ENCODE data around the gene REG3A.

Gene REG3A

DNA sequence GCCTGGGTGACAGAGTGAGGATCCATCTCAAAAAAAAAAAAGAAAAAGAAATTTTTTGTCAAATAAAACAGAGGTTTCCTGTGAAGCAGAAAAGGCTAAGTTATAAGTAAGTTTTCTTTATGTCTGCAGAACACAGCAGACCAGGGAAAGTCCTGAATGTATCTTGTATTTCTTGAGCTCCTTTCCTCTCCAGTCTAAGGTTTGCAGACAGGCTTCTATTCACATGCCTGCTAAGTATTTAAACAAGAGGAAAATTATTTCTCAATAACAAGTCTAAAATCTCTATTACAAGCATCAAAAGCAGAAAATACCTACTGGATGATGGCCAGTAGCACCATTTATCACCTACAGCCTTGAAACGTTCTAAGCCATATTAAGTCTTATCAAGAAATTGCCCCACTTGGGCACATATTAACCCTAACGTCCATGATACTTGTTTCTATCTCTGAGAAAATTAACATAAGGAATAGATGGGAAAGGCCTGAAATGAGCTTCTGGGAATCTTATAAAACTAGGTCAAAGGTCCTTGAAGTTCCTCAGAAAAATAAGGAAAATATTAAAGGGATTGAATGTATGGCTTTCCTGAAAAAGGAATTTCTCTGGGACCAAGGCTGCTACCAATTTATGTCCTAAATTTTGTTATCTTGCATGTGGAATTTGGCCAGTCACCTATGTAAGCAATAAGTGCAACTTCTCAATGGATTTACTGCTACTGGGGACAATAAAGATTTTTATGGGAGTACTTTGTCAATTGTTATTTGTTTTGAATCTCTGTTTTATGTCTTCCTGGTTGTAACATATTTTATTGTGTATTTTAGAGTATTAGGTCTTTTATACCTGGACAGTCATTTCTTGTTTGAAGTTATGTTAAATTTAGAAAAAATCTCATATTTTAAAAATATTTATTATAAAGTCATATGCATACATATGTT, 42.3 kb downstream of the REG3A start:
- no peak for DNase-seq

DNA sequence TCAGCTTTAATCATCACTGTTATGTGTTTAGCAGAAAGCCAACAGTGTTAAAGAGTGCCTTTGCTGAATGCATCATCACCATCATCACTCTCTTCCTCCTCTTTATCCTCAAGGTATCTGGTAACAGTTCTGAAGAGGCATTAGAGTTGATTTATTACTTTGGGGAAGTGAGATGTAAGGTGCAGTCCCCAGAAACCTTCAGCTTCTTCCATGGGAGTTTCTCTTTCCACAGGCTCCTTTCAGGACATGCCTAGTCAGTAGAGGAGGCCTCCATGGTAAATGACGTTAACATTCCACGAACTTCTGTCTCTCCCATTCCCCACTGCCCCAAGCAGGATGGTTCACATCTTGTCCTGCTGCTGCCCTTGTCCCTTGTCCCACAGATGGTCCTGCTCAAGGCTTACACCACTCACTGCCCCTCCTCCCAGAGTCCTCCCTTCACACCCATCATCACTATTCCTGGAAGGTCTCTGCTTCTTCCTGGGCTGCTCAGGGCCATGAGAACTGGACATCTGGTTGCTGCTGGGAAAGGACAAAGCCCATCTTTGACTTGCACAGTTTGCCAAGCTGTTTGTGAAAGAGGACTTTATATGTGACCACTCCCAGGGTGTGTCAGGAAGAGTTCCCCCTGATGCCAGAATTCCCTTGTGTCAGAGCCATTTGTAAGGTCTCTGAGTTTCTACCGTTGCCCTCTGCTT, 44.6 kb downstream of the REG3A start:
- DNase-seq = no peak

DNA sequence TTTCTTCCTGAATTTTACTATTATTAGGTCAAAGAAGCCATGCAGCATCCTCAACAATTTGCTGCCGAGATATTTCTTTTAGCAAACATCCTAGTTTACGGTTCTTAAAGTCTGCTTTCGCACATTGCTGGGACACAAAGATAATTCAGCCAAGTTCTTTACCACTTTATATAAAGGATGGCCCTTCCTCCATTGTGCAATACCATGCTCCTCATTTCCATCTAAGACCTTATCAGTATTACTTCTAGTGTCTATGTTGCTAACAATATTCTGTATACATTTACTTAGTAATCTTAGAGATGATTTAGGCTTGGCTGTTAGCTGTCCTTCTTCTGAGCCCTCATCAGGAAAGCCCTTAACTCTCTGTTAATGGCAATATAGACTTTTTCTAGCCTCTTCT, 47.3 kb downstream of the REG3A start:
- no peak for DNase-seq

Data from 8988T (cell line).